OCI-LY7 (cell line): ENCODE data around the gene SIVA1. TPM values are rescaled to one million over a fixed set of nuclear protein-coding genes. Genes with fewer than 3 reads are reported as not detected.
A peak's percentile ranks its signal among the peaks of the same experiment; 100 is the strongest.

Experiments used
- BruUV-seq: library from RNA; stranded (reverse); fragments of 400-500 nt; replicated peaks from 2 replicates; lab custom pipeline; 2021; lab: Mats Ljungman, UMichigan
- CTCF ChIA-PET: fragments of 300-600 bp; sonication (Branson Sonifier 250); formaldehyde crosslinking; loops from one replicate; lab custom pipeline; 2022; ENCODE audit warnings: antibody characterized with exemption; ENCODE audit not compliant: unreplicated experiment; lab: Charles Lee
- POLR2A ChIA-PET: fragments of 300-600 bp; sonication (Branson Sonifier 250); formaldehyde crosslinking; loops from one replicate; lab custom pipeline; 2022; ENCODE audit warnings: antibody characterized with exemption; lab: Charles Lee
- DNase-seq: peaks from one replicate; pipeline ENCODE4 v3.0.0-alpha.2; 2015; ENCODE audit warnings: low spot score
- H2AFZ ChIP-seq: fragments of 200-600 bp; sonication (generic), shearing (Covaris generic); 2 replicates; pipeline ENCODE4 v1.6.1; 2014; ENCODE audit warnings: mild to moderate bottlenecking, antibody characterized with exemption, low read length, moderate library complexity
- H3K27ac ChIP-seq: fragments of 200-600 bp; sonication (generic); 2 replicates; pipeline ENCODE4 v1.5.1; 2014; ENCODE audit warnings: mixed run types, low read depth, mild to moderate bottlenecking, moderate library complexity, low read length, inconsistent platforms; ENCODE audit not compliant: poor library complexity, severe bottlenecking
- H3K36me3 ChIP-seq: fragments of 200-600 bp; sonication (generic); 2 replicates; pipeline ENCODE4 v1.6.1; 2014; ENCODE audit warnings: mild to moderate bottlenecking, antibody characterized with exemption, low read length, moderate library complexity, mixed read lengths; ENCODE audit not compliant: insufficient read depth
- H3K4me1 ChIP-seq: fragments of 200-600 bp; sonication (generic); 2 replicates; pipeline ENCODE4 v1.5.1; 2014; ENCODE audit warnings: mild to moderate bottlenecking, low read length; ENCODE audit not compliant: insufficient read depth, poor library complexity, severe bottlenecking
- H3K4me2 ChIP-seq: fragments of 200-600 bp; sonication (generic); 2 replicates; pipeline ENCODE4 v1.6.1; 2014; ENCODE audit warnings: mild to moderate bottlenecking, low read length
- H3K4me3 ChIP-seq: fragments of 200-600 bp; sonication (generic); 2 replicates; pipeline ENCODE4 v1.5.1; 2014; ENCODE audit warnings: mild to moderate bottlenecking, low read depth, low read length; ENCODE audit not compliant: poor library complexity, severe bottlenecking
- H3K79me2 ChIP-seq: fragments of 200-600 bp; sonication (generic); 2 replicates; pipeline ENCODE4 v1.6.1; 2016; ENCODE audit warnings: low read depth, mild to moderate bottlenecking, low read length, moderate library complexity, mixed read lengths; ENCODE audit not compliant: insufficient read depth
- H3K9me2 ChIP-seq: fragments of 200-600 bp; sonication (generic); 2 replicates; pipeline ENCODE4 v1.6.1; 2016; ENCODE audit warnings: mild to moderate bottlenecking, low read length, mixed read lengths; ENCODE audit not compliant: insufficient read depth
- H3K9me3 ChIP-seq: fragments of 200-600 bp; sonication (generic); 2 replicates; pipeline ENCODE4 v1.6.1; 2014; ENCODE audit warnings: mild to moderate bottlenecking, mixed run types, low read length, mixed read lengths
- H4K20me1 ChIP-seq: fragments of 200-600 bp; sonication (generic); 2 replicates; pipeline ENCODE4 v1.6.1; 2014; ENCODE audit warnings: mild to moderate bottlenecking, antibody characterized with exemption, low read length, moderate library complexity, mixed read lengths; ENCODE audit not compliant: insufficient read depth
- EZH2phosphoT487 ChIP-seq: fragments of 200-600 bp; sonication (generic); IDR thresholded peaks from 2 replicates; pipeline ENCODE4 v1.6.1; 2018; ENCODE audit warnings: low read depth, borderline replicate concordance, mild to moderate bottlenecking, mixed run types, antibody characterized with exemption, low read length, moderate library complexity, mixed read lengths
- intact Hi-C: fragments of 100-400 bp; cut with micrococcal nuclease; formaldehyde crosslinking; loops from one replicate; pipeline ENCODE4 v1.10.0; 2022; ENCODE audit not compliant: unreplicated experiment
- total RNA-seq, 2 experiments: library from RNA; depleted of rRNA in 1 of 2; stranded (reverse); fragments of >200 nt in 1 of 2; shearing (Covaris generic) in 1 of 2; gene quantifications; 2 replicates each; pipeline ENCODE4 v1.2.3, GENCODE V29; 2014 to 2022
- TF ChIP-seq, protein P1 (sequence below): fragments of 200-600 bp; sonication (generic); conservative IDR thresholded peaks from 2 replicates; pipeline ENCODE4 v1.5.1; 2014; ENCODE audit warnings: mild to moderate bottlenecking, antibody characterized with exemption, low read length, moderate library complexity, mixed read lengths

Gene SIVA1
- total RNA-seq, 2 experiments from 2014 or later: 111 to 244 TPM

DNA sequence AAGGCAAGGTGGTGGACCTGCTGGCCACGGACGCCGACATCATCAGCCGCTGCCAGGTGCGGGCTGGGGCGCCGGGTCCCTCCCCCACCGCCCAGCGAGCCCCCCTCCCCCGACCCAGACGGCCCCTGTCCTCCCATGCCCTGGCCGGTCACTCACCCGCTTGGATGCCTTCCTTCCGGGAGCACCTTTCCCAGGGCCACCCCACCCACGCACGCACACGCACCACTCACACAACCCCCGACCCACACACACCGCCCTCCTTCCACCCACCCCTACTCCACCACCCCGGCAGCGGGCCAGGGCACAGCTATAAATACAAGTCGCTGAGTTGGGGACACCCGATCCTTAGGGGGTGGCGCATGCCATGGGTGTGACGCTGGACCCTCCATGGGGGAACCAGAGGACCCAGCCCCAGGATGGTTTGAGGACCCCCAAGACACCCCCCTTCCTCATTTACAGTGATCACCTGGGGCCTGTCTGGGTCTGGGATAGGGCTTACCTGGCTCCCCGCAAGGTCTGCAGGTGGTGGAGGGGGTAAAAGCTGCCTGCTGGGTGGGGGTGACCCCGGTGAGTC, 28.5 kb upstream of the SIVA1 start:
- H3K4me2 ChIP-seq: peak overlapping the region; percentile 80
- no peak for DNase-seq
- no peaks in the 10 kb centered on the region for H3K9me3 ChIP-seq
- H3K4me1 ChIP-seq: no peaks in the 10 kb centered on the region
- no peaks in the 10 kb centered on the region for H3K9me2 ChIP-seq
- no peak overlapping the region for H2AFZ ChIP-seq
- no TSS peak for BruUV-seq
- H4K20me1 ChIP-seq: no peaks in the 10 kb centered on the region
- TF ChIP-seq, protein P1, sequence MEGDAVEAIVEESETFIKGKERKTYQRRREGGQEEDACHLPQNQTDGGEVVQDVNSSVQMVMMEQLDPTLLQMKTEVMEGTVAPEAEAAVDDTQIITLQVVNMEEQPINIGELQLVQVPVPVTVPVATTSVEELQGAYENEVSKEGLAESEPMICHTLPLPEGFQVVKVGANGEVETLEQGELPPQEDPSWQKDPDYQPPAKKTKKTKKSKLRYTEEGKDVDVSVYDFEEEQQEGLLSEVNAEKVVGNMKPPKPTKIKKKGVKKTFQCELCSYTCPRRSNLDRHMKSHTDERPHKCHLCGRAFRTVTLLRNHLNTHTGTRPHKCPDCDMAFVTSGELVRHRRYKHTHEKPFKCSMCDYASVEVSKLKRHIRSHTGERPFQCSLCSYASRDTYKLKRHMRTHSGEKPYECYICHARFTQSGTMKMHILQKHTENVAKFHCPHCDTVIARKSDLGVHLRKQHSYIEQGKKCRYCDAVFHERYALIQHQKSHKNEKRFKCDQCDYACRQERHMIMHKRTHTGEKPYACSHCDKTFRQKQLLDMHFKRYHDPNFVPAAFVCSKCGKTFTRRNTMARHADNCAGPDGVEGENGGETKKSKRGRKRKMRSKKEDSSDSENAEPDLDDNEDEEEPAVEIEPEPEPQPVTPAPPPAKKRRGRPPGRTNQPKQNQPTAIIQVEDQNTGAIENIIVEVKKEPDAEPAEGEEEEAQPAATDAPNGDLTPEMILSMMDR: no peak
- no peak for TF ChIP-seq EZH2phosphoT487
- peak overlapping the region; percentile 61 for H3K4me3 ChIP-seq
- intact Hi-C loops: no loop called here
- H3K36me3 ChIP-seq: no peaks in the 10 kb centered on the region
- ChIA-PET CTCF (no interaction called here), POLR2A (no interaction called here)
- no peak overlapping the region for H3K27ac ChIP-seq
- H3K79me2 ChIP-seq: no peaks in the 10 kb centered on the region

DNA sequence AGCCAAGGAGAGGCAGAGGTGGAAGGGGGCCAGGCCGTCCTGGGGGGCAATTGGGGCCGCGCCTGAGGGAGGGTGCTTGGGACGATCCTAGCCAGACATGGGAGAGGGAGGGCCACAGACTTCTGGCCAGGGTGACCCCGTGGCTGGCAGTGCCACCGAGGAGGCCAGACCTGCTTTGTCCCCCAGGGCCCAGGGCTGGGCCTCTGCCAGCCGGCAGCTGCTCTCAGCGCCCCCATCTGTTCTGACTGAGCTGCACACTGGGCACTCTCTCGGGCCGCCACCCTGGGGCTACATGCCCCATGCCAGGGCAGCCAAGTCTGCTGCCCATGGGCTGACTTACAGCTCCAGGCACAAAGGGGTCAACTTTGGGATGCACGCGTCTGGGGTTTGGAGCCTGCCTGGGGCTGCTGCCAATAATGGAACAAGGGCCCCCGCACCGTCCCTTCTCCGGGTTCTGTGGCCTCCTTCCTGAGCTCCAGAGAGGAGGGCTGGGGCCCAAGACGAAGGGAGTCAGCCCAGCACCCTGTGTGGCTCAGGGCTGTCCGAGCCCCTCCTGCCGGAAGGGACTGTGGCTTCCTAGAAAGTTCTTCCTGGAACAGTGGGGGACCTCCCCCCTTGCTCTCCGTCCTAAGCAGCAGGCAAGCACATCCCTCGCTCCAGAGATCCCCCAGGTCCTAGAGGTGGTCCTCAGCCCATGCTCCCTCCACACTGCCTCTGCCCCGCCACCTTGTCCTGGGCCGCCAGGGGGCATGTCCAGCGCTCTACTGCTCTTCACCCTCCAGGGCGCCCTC, 27.8 kb upstream of the SIVA1 start:
- ChIA-PET CTCF (no interaction called here), POLR2A (no interaction called here)
- intact Hi-C loops: no loop called here
- Histone ChIP-seq H3K36me3 (no peaks in the 10 kb centered on the region), H3K9me3 (no peaks in the 10 kb centered on the region), H4K20me1 (no peaks in the 10 kb centered on the region), H3K79me2 (no peaks in the 10 kb centered on the region), H3K9me2 (no peaks in the 10 kb centered on the region), H3K4me3 (no peak overlapping the region), H3K4me1 (no peaks in the 10 kb centered on the region), H3K27ac (no peak overlapping the region), H2AFZ (no peak overlapping the region), H3K4me2 (no peak overlapping the region; the same call in 1 of the 2 replicates)
- no TSS peak for BruUV-seq
- TF ChIP-seq, protein P1: peak; percentile 59
- no peak for TF ChIP-seq EZH2phosphoT487
- DNase-seq: no peak
